GM21528 (cell line): ENCODE data around the gene EGFL8.
"Not testable (repeated sequence)": the region's sequence is repeated elsewhere in the genome, so short reads cannot be mapped to it uniquely, and the experiment has no call there.

Experiments used
- ATAC-seq: cut with Tn5 transposase; IDR thresholded peaks from one replicate; pipeline ENCODE4 v1.9.1; 2021; ENCODE audit warnings: mild to moderate bottlenecking, moderate library complexity; ENCODE audit not compliant: unreplicated experiment, low FRiP score

Gene EGFL8

DNA sequence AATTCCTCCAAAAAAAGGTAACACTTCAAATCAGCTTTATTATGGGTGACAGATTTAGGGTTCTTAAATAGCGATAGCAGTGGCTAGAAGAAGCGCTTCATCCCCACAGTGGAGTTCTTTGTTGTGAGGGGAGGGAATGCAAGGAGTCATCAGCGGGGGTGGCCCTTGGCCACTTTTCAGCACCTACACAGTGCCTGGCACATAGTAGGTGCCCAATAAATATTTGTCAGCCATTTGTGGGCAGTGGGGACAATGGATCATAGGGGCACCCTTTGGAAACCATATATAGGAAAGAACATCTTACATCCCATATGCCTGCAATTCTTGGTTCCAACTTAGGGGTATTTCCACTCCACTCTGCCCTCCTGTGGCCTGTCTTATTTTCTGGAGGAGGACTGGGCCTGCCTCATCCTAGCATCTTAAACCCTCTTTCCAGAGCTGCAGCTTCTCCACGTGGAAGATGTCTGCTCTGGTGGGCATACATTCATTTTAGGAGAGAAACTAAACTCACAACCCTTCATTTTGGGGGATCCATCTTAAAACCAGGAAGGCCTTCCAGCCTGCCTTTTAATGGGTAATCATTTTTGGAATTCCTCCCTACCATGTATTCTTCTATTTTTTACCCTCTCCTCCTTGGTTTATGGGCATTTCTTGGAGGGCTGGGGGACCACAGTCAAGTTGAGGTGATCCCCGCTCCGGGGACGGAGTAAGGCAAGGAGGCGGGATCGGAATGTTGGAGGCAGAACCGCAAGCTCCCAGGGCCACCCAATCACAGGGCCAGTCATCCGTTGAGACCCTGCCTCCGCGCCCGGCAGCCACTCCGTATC, 30.6 kb downstream of the EGFL8 start:
- ATAC-seq = no peak

DNA sequence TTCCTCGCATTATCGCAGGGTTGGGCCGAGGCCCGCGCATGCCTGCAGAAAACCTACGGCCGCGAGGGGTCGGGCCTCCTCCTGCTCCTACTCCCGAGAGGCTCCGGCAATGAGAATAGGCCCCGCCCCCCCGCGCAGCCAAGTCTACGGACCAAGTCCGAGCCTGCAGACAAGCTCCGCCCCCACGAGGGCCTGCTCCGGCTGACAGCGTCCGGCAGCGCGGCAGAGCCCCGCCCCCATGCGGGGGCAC, 31.2 kb downstream of the EGFL8 start:
- ATAC-seq = peak; percentile 72

DNA sequence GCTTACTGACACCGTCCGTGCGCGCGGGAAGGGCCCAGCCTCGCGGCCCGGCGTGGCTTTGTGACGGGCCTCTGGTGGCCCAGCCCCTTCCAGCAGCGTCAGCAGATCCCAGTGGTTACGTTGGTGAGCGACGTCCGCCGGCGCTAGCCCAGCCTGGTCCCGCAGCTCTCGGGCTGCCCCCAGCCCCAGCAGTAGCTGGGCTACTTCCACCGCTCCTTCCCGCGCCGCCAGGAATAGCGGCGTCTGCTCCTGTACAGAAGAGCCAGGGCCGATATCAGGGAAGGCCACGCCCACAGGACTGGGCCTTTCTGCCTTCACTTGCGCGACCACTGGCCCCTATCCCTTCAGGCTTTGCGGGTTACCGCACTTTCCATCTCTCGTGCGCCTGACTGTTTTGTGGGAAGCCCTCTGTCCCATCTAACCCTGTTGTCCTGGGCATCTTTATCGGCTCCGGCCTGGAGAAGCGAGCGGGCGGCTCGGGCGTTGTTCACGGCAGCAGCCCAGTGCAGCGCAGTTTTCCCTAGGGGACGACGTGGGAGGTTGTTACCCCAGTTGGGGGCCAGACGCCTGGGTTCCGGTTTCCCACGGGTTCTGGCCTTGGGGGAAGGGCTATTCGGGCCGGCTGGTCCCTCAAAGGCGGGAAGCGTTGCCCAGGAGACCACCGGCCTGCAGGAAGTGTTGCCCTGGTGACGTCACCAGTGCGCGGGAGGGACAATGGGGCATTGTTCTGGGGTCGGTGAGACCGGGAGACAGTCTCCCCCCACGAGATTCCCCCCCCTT, 31.7 kb downstream of the EGFL8 start:
- ATAC-seq = peak; percentile 77

DNA sequence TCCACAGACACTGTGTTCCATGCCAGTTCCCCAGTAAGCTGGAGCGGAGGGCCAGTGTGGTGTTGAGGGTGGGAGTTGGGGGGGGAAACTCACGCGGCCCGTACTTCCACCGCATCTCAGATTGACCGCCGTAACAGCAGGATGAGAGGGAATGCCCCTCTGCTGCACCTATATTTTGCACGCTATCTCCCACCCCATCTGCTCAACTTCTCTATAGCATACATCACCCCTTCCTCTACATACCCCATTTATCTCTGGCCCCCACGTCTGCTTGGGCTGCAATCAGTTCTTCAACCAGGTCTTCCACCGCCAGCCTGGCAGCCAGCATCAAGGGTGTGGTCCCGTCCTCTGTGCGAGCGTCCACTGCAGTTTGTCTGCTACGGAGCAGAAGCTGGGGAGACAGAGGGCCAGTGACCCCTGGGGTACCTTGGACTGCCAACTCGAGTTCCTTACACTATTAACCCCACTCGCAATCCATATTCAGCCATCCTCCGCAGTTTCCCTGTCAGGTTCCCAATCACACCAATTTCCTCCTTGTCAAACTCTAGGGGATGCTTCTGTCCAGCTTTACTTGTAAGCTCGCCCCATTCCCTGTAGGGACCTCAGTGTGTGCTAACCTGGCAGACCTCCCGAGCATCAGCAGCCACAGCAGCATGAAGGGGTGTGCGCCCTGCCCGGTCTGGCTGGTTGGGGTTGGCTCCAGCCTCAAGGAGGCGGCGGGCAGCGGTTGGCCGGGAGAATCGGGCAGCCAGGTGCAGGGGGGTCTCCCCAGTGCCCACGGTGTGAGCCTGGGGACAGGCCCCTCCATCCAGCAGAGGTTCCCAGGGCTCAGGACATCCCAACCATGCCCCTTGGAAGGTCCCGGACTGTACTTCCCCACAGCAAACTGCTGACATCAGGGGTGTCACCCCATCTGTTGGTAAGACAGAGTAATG, 32.6 kb downstream of the EGFL8 start:
- no peak for ATAC-seq

DNA sequence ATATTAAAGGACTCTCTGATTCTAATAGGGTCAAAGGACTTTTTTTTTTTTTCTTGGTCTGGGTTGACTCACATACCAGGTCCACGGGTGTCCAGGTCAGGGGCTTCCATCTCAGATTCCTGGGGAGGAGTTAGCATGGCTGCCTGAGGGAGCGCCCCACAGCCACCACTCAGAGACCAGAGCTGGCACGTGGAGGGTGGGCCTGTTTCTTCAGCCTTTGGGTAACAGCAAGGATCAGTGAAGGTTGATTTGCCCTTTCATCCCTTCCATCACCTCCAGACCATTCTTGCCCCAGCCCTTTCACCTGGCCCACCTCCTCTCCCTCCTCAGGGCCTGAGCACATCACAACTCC, 33.9 kb downstream of the EGFL8 start:
- ATAC-seq = no peak

DNA sequence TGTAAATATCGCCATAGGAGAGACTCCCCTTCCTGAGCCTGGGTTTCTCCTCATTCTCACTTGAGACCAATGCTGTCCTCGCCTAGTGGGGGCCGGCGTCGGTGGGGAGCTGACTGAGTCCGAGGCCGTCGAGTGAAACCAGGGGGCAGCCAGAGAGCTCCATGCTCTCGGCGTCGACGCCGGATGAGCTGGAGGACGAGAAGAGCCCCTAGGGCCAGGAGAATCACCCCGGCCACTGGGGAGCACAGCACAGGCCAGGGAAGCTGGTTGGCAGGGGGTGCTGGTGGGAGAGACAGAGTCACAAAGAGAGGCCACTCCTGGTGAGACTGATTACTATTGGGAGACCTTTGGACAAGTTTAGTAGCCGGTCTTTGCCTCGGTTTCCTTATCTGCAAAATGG, 34.5 kb downstream of the EGFL8 start:
- no peak for ATAC-seq

DNA sequence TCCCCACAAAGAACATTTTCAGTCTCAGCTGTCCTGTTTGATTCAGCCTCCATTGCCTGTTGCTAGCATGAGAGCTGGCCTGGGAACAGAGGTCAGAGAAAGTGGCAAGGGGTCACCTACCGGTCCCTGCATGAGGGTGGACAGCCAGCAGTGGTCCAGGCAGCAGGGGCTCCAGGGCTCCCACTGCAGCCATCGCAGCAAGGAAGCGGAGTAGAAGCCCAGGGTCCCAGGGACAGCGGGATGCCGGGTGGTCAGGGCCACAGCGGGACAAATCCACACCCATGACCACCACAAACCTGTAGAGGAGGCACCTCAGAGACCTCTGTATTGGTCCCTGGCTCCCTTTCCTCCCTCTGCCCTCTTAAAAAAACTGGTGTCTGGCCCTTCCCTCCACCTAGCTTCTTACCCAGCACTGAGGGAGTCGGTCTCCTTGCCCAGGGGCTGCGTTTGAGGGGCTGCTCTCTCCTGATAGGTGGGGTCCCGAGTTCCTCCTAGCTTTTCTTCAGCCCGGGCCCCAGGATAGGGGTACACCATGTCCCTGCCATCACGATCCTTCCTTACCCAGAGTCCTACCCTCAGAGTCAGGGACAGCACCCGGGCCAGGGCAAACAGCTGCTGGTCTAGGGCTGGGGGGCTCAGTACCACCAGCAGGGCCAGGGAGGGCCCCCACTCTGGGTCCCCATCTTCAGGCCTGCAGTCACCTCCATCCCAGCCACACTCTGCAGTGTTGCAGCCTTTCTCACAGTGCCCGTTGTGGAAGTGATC, 36.5 kb downstream of the EGFL8 start:
- no peak for ATAC-seq

DNA sequence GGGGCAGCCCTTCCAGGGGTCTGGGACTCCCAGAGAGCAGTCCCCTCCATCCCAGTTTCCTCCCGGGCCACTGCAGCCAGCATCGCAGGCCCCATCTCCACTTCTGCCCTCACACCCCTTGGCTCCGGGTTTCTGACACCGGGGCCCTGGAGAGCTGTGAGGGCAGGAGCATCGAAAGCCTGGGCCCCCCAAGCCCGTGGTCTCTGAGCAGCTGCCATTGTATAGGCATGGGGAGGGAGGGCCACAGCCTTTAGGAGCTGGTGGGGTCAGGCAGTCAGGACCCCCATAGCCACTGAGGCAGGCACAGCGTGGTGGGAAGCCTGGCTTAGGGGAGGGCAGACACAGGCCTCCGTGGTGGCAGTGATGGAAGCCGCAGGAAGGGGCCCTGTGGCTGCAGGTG, 37.8 kb downstream of the EGFL8 start:
- ATAC-seq = no peak

DNA sequence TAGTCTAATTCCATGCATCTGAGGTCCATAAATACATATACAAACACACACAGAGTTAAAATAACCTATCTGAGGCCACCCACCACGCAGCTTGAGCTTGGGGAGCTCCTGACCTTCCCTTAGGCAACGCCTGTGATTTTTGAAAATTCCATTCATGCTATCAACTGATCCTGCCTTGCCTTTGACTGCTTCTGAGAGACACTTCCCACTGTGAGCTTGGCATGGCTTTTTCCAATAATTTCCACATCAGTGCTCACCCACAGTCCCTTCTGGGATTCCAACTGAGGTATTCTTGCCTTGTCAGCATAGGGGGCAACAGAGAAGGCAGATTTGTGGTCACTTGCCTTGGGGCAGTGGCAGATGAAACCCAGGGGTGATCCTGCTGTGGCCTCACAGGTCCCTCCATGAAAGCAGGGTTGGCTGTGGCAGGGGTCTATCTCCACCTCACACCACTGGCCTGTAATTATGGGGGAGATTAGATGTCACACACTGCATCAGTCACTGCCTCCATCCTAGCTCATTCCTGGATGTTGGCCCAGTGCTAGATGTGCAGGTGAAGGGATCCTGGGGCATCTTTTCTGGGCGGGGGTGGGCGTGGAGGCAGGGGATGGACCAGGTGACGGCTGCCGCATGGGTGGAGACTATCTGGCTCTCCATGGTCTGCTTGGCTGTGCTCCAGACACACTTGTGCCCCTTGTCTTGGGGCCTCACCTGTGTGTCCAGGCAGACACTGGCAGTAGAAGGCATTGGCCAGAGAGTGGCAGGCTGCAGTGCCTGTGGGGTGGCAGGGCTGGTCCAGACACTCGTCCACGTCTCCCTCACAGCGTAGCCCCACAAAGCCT, 39.3 kb downstream of the EGFL8 start:
- no peak for ATAC-seq

DNA sequence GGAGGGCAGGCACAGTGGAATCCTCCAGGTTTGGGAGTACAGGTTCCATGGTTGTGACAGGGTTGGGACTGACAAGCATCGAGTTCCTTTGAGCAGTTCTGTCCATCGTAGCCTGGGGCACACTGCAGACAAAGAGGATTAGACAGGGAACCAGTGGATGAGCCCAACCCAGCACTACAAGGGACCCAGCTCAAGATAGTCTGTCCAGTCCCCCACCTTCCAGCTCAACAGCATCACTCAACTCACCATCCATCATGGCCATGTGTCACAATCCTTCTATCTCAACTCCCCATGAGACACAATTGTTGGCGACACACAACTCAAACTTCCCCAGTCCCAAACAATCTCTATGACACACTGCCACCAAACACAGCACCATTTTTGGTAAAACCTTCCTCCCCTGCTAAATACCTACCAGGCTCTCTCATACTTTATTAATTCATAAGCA, 39.9 kb downstream of the EGFL8 start:
- no peak for ATAC-seq

DNA sequence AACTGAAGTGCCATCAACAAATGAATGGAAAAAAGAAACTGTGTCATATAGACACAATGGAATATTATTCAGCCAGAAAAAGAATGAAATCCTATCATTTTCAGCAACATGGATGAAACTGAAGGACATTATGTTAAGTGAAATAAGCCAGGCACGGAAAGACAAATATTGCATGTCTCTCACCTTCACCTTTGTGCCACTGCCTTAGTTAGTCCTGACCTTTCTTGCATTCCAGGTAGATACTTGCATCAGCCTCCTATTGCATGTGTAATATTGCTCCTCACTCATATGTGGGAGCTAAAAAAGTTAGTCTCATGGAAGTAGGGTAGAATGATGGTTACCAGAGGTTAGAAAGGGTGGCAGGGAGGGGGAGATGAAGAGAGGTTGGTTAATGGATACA, 44.6 kb downstream of the EGFL8 start:
- ATAC-seq = no peak

DNA sequence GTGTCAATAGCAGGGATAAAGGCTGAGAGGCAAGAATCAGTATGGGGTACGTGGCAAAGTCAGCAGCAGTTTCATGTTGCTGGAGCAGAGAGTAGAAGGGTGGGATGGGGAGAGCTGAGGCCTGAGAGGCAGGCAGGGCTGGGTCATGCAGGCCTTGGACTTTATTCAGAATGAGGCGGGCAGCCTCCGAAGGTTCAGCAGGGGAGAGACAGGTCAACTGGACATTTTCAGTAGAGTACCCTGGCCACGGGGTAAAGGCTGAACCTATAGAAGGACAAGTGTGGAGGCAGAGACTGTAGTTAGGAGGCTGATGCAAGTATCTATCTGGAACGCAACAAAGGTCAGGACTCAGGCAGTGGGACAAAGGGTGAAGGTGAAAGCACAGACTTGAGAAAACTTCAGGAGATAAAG, 45.8 kb downstream of the EGFL8 start:
- ATAC-seq = no peak

DNA sequence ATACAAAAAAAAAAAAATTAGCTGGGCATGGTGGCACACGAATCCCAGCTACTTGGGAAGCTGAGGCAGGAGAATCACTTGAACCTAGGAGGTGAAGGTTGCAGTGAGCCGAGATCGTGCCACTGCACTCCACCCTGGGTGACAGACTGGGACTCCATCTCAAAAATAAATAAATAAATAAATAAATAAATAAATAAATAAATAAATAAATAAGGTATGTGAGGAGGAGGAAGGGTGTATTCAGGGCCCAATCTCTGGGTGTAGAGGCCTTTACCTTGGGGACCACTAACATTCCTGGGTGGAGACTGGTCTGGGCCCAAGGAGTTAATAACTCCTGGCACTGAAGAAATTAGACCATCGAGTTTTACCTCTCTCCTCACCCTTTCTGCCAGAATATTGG, 47.0 kb downstream of the EGFL8 start:
- not testable (repeated sequence) for ATAC-seq

DNA sequence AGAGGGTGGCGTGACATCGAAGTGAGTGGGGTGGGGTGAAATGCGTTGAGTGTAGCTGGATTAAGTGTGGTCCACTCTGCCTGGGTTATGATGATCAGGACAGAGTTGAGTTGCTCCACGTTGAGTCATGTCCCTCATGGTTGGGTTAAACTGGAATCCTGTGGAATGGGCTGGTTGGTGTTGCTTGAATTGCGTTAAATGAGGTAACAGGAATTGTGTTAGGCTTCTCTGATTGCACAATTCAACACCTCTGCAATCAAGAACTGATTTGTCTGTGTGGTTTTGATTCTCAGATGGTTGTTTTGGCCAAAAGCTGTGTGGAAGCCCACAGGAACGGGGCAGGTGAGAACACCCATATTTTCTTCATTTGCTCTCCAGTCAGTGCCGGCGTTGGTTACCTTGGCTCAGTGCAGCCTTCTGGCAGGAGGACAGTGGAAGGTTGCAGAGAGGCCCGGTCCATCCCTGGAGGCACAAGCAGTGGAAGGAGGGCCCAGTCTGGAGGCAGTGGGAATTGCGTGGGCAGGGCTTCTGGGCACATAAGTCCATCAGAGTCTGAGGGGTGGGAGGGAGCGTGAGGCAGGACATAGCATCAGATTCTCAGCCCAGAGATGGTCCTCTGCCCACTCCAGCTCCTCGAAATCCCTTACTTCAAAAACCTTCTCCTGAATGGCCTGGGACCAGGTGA, 47.8 kb downstream of the EGFL8 start:
- ATAC-seq = no peak

DNA sequence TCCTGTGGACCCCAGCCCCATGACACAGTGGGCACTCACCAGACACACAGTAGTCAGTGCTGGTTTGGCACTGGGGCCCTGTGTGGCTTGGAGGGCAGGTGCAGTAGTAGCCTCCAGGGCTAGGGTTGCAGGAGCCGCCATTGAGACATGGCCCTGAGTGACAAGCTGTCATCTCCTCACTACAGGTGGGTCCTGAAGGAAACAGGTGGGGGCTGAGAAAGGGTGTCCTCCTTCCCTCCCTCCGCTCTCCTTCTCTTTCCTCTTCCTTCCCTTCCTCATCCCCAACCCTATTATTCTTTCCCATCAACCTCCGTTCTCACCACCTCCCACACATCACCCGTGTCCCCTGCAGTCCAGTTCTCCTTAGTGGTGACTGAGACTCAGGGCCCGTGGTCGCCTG, 49.3 kb downstream of the EGFL8 start:
- ATAC-seq = no peak

DNA sequence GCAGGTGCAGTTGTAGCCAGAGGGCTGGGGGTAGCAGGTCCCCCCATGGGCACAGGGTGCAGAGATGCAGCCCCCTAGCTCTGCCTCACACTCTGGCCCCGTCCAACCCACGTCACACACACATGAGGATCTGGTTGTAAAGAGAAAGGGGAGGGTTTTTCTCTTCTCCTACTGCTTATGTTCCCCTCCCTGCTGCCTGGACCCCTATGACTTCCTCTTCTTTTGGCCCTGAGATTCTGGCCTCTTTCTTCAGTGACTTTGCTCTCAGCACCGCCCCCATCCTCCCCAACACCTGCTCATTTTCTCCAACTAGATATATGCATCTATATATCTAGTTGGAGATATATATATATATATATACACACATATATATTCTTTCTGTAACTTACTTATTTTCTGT, 49.7 kb downstream of the EGFL8 start:
- no peak for ATAC-seq

DNA sequence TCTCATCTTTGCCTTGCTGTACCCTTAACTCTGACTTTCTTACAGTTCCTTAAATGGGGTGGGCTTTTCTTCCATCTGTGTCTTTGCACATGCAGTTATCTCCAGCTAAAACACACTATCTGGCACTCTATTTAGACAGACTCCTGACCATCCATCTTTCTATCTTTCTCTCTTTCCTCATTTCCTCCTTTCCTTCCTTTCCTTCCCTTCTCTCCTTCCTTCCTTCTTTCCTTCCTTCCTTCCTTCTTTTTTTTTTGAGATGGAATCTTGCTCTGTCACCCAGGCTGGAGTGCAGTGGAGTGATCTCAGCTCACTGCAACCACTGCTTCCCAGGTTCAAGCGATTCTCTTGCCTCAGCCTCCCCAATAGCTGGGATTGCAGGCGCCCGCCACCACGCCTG, 51.2 kb downstream of the EGFL8 start:
- no peak for ATAC-seq

DNA sequence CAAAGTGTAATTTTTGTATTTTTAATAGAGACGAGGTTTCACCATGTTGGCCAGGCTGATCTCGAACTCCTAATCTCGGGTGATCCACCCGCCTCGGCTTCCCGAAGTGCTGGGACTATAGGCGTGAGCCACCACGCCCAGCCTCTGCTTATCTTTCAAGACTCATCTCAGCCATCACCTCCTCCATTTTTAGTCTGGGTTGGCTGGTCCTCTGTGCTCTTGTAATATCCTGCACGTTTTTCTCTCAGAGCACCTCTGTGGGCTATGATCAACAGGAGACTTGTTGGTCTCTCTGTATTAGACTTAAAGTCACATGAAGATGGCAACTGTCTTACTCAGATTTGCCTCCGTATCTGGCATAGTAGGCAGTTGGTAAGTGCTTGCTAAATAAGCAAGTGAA, 51.9 kb downstream of the EGFL8 start:
- no peak for ATAC-seq

DNA sequence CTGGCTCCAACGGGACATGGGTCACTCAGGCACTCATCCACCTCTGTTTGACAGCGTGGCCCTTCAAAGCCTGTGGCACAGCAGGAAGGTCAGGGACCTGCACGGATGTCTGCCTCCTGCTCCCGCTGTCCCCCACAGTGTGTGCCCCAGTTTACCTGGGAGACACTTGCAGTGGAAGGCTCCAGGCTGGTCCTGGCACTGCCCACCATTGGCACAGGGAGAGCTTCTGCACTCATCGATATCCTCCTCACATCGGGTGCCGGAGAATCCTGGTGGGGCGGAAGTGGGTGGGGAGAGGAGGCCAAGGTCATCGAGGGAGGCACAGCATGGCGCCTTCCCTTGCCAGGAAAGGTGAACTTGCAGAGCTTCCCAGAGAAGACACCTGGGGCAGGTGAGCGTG, 52.6 kb downstream of the EGFL8 start:
- no peak for ATAC-seq
